HG03025 (cell line): Measurements from ENCODE around the gene FAM110A.
"Not testable (repeated sequence)": the region's sequence is repeated elsewhere in the genome, so short reads cannot be mapped to it uniquely, and the experiment has no call there.

Experiments
- ATAC-seq: cut with Tn5 transposase; IDR thresholded peaks from one replicate; pipeline ENCODE4 v1.9.1; 2021; ENCODE audit warnings: mild to moderate bottlenecking, moderate library complexity; ENCODE audit not compliant: unreplicated experiment, low FRiP score

FAM110A gene

DNA sequence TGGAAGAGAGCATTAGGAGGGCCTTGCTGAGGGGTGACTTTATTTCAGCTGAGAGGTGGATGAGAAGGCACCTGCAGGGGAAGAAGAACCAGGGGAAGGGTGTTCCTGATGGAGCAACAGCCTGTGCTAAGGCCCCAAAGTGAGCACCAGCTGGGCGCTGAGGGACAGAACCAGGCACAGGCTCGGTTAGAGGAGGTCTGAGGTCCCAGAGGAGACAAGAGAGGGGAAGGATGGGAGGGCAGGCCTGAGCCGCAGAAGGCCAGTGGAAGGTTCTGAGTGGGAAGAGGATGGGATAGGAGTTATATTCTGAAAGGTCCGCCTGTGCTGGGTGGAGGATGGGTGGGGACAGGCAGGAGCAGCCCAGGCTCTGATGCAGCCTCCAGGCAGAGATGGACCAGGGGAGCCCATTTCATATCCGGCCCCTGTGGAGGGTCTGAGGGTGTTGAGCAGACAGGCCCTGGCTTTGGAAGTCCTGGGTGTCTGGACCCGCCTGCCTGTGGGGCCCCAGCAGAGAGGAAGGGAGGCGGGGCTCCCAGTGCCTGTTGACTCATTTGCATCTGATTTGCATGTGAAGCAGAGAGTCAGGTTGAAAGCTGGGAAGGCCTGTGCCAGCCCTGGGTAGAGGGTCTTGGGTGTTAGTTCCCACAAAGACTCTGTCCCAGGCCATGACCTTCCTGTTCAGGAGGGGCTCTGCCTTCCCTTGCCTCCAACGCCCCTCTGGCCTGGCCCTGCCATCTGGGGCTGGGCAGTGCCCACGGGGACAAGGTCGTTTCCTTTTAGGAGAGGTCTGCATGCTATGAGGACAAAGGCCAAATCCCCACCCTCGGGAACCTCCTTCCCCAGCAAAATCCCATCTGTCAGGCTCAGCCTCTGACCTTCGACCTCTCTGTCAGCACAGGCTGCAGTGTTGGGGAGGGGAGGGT lies 10.6 kb upstream of the FAM110A start:
- no peak for ATAC-seq

DNA sequence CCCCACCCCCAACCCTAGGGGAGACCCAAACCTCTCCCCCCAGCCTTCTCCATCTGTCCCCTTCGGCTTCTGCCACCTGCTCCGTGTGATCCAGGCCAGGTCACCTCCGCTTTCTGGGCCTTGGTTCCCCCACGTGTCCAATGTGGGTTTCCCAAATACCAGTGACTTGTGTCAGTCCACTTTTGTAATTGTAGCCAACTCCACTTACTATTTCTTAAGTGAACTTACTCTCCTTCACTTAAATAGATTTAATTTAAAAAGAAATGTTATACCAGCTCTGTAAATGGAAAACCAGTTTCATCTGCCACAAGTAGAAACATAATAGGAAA lies 10.0 kb upstream of the FAM110A start:
- ATAC-seq, result no peak

DNA sequence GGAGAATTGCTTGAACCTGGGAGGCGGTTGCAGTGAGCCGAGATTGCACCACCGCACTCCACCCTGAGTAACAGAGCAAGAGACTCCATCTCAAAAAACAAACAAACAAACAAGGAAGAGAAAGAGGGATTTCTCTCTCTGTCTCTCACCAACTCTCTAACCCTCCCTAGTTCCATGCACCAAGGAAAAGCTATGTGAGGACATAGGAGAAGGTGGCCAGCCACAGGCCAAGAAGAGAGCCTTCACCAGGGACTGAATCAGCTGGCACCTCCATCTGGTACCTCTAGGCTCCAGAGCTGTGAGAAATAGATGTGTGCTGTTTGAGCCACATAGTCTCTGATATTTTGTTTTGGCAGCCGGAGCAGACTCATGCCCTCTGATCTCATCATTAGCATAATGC lies 9.0 kb upstream of the FAM110A start:
- ATAC-seq, result no peak

DNA sequence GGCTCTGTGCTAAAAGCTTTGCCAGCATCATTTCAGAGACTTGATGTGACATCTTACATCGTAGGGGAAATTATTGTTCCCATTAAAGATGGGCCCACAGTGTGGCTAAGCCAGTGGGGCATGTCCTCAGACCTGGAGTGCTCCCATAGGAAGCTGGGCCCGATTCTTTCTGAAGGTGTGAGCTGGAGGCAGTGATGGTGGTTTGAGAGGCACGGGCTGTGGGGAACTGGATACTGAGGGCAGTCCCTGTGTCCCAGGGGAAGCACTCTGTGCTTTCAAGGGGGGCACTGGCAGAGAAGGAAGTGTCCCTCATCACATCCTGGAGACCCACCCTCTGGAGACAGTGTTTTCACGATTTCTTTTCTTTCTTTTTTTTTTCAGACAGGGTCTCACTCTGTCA lies 8.6 kb upstream of the FAM110A start:
- no peak for ATAC-seq

DNA sequence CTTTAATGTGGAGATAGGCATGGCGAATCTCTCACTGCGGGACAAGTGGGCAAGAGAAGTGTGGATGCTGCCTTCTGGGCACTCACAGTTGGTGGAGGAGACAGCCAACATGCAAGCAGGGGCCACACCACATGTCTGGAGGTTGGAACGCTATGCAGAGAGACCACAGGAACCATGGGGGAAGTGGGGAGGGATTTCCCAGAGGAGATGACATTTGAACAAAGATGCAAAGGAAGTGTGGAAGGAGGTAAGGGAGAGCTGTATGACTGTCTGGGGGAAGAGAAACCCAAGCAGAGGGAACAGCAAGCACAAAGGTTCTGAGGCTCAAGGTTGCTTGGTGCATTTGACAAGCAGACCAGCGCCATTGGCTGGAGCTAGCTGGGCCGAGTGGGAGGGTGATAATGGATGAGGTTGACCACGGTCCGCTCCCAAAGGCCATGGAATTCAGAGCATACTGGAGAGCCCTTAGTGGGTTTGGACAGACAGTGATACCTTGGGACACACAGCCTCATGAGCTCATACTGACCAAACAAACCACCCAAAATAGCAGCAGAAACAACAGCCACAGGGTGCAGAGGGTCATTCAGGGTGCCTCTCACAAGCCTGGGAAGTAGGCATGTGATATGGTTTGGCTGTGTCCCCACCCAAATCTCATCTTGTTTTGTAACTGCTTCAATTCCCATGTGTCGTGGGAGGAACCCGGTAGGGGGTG lies 7.6 kb upstream of the FAM110A start:
- ATAC-seq, result no peak

DNA sequence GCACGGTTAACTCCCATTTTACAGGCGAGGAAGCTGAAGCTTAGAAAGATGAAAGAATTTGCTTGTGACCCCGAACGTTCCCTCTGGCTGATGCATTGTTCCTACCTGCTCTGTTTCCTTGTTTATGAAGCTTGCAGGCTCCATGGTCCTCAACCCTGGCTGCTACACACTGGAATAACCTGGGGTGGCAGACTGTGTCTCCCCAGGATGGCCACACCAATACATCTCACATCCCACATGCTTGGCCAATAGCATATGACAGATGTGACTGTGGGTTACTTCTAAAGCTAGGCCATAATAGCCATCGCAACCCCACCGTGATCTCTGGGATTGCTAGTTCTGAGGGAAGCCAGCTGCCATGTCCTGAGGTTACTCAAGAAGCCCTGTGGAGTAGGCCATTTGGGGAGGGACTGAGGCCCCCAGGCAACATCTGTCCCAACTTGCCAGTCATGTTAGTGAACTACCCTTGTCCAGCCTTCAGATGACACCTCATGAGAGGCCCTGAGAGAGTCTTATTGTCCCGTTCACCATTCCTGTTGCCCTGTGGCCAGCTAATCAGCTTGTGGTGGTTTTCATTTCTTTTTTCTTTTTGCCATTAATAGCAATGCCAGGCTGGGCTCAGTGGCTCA lies 6.7 kb upstream of the FAM110A start:
- ATAC-seq, result no peak

DNA sequence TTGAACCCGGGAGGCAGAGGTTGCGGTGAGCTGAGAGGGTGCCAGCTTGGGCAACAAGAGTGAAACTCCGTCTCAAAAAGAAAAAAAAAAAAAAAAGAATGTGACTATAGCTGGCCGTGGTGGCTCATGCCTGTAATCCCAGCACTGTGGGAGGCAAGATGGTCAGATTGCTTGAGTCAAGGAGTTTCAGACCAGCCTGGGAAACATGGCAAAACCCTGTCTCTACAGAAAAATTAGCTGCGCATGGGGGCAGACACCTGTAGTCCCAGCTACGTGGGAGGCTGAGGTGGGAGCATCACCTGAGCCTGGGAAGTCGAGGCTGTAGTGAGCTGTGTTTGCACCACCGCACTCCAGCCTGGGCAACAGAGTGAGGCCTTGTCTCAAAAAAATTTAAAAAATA lies 5.5 kb upstream of the FAM110A start:
- not testable (repeated sequence) for ATAC-seq

DNA sequence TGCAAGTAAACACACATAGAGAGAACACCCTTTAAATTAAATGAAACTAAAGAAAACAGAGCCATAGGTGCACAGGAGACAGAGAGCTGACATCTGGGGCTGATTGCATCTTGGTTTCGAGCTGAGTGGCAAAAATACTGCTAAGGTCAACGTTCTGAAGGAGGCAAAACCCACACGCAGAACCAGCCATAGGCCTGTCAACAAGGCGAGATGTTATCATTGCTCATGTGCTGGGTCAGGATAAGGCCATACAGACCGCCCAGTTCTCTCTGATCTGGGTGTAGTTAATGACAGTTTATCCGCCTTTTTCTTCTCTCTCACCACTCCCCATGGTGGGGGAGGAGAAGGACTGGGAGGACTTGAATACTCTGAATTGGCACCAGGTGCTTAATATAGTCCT lies 4.5 kb upstream of the FAM110A start:
- no peak for ATAC-seq

DNA sequence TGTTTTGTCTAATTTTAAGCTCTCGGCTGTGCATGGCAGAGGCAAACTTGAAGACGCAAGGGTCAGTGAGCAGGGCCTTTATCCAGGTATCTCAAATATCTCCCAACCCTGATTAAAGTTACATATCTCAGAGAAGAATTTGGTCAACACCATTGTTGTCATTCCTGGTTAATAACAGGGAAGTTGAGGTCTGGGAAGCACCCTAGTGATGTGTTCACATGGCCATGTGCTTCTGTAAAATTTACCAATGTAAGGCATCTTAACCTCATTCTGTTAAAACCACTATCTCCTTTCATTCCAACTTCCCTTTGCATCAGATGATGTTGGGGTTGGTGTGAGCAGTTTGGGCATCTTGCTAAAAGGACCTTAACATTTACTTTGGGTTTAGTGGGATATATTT lies 4.0 kb upstream of the FAM110A start:
- ATAC-seq, result no peak

DNA sequence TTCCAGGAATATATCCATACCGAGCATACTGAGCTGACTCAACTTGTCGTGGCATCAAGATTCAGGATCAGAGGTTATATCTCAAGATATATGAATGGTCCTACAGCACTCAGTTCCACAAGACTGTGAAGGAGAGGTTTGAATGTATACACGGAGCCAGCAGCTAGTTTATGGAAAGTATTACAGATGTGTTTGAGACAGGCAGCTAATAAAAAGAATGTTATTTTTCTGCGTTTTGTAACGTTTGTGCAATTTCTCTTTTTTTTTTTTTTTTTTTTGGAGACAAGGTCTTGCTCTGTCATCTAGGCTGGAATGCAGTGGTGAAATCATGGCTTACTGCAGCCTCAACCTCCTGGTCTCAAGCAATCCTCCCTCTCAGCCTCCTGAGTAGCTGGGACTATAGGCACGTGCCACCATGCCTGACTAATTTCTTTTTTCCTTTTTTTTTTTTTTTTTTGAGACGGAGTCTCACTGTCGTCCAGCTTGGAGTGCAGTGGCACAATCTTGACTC lies 3.4 kb upstream of the FAM110A start:
- no peak for ATAC-seq

DNA sequence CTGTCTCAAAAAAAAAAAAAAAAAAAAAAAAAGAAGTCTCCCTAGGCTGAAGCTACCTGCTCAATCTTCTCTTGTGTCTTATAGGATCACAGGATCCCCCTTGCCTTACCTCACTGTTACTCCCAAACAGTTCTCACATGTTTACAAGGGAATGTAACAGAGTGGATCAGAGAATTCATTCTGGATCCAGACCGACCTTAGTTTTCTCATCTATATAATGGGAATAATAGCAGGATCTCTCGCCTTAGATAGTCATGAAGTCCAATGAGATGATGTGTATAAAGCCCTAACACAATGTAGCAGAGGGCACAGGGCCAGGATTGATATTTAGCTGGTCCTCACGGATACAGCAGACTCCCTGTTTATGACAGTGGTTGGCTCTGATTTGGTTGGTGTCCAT lies 2.3 kb upstream of the FAM110A start:
- no peak for ATAC-seq

DNA sequence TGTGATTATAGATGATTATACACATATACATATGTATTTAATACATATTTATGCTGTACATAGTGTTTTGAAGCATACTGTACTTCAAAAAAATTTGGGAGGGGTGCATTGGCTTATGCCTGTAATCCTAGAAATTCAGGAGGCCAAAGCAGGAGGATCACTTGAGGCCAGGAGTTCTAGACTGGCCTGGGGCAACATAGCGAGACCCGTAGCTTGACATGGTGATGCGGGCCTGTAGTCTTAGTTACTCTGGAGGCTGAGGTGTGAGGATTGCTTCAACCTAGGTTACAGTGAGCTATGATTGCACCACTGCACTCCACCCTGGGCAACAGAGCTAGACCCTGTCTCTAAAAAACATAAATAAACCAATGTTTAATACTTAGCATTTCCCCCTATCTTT lies 1.6 kb upstream of the FAM110A start:
- ATAC-seq, result no peak

DNA sequence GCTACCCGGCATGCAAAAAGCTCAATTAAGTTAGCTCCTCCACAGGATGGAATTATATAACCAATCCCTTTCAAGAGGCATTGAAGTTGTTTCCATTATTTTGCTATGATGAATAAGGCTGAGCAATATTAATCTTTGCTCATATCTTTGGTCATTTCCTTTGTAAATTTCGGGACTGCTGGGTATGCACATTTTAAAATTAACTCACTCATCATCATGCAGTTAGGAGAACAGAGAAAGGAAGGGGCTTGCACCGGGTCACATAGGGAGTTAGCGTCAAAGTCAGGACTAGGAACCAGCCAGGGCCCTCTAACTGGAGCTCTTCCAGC lies 430 bp upstream of the FAM110A start:
- ATAC-seq, result peak; percentile 23

DNA sequence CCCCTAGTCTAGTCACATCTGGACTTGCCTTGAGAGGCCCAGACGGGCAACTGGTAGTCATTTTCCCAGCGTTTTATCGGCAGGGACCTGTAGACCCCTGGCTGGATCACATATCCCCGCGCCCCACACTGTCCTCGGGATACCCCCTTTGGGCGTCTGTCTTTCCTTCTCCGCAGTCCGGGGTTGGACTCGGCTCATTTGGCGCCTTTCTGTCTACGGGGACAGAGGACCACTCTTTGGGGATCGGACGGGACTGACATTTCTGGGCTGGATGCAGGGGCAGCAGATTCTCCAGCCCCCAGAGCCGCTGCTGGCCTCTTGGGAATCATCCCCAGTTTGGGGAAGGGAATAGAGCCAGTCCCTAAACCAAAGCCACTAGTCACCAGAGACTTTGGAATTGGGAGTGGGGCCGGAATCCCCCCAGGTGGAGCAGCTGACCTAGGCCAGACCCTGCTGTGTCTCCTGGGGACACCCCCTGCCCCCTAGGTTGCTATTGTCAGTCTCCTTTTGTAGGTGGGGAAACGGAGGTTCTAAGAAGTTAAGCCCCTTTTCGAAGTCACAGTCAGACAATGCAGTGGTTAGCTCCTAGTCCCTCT lies 734 bp downstream of the FAM110A start:
- peak; percentile 7 for ATAC-seq

DNA sequence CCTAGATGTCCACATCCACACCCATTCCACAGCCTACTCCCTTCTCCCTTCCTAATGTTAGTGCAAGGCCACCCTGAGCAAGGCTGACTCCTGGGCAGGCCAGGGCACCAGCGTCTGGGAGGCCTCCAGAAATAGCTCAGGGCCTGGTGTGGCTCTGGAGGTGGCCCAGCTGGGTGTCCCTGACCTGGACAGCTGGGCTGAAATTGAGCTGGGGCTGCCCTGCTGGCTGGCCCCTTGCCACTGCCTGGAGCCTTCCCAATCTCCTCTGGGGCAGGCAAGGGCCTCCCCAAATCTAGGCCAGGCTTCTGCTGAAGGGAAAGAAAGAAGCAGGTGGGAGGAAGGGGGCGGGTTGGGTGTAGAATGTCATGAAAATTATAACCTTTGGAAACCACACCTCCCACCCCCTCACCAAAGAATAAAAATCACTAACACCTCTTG lies 2.1 kb downstream of the FAM110A start:
- no peak for ATAC-seq

DNA sequence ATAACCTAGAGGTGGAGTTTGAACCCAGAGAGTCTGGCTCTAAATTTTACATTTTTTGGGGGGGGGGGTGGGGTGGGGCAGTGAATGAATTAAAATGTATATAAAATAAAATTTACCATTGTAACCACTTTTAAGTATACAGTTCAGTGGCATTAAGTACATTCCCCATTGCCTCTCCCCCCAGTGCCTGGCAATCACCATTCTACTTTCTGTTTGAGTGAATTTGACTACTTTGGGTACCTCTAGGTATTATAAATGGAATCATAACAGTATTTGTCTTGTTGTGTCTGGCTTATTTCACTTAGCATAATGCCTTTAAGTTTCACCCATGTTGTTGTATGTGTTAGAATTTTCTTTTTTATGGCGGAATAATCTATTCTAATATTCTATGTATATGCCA lies 2.7 kb downstream of the FAM110A start:
- ATAC-seq, result no peak

DNA sequence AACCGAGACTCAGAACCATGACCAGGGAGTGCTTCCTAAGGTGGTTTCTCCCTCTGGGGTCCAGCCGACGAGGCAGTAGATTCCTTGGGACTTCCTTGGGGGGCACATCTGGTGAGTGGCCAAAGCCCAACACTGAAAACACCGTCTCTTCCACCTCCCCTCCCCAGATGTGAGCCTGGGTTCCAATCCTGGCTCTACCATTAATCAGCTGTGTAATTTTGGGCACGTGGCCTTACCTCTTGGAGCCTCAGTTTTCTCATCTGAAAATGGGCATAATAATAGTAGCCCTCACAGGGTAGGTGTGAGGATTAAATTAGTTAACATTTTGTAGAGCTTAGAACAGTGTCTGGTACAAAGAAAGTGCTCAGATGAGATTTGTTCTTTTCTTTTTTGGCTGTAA lies 5.5 kb downstream of the FAM110A start:
- ATAC-seq, result no peak

DNA sequence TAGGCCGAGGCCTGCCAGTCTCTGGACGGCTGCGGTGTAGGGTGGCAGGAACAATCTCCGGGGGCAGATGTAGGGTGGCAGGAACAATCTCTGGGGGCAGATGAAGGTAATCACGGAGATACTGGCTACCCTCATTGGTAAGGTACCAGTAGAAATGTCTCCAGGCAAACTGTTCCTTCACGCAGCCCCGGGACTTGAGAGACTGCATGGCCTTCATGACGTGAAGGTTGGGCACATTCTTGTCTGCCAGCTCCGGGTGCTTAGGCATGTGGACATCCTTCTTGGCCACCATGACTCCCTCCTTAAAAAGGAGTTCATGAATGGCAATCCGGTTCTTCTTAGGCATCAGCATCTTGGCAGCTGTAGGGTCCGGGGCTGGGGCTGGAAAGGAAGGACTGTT lies 6.1 kb downstream of the FAM110A start:
- ATAC-seq, result no peak

DNA sequence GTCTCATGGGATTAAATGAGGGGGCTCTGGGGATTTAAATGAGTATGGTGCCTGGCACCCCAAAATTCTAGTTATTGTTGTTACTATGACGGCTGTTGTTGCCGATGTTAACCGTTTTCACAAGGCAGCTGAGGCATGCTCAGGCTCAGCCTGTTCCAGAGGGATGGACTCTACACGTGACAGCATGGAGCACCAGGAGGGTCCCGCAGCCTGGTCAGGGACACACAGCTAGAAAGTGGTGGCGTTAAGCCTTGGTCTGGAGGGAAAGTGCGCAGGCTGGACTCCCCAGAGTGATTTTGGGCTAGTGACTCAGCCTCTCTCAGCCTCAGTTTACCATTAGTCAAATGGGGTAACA lies 7.0 kb downstream of the FAM110A start:
- ATAC-seq, result no peak

DNA sequence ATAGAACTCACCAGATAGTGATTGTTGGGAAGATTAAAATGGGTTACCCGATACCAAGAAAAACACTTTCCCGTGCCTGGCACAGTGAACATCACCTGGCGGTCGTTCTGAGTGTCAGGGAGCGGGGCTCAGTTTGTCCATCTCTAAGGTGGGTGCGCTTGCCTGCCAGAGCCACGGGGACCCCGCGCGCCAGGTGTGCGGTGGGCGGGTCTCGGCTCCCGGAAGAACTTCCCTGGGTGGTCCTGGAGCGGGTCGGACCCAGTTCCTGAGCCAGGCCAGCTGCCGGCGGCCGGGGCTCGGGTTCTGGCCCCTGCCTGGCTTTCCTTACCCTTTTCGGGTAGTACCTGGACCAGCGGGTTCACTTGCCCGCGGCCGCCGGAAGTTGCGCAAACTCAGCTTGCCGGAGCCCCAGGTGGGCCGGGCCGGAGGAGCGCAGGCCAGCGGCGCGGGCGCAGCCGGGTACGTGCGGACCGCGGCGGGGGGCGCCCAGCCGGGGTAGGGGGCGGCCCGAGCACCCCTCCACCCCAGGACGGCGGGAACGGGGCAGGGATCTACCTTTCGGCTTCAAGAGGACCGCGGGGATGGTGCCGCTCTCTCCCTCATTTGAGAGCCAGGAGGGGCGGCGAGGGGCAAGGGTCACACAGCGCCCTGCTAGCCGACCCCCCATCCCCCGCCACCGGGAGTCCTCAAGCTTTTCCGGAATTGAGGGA lies 7.5 kb downstream of the FAM110A start:
- no peak for ATAC-seq
